A549 treated with AZD2906 at 1 μM for 4 hours (cell line): ENCODE results near the gene IDH3G. TPM values are rescaled to one million over a fixed set of nuclear protein-coding genes. Genes with fewer than 3 reads are reported as not detected.

ENCODE experiments used
- total RNA-seq: library from RNA; stranded (reverse); fragments of 200-300 nt; extraction: Qiagen RNA extraction; gene quantifications from 5 replicates; pipeline ENCODE4 v1.2.3, GENCODE V29; 2022

IDH3G gene
- 61.9 to 65.9 TPM (median 63.5 TPM) in 5 replicates for total RNA-seq

GRCh38 chrX:153794018-153794896 is at the start of gene IDH3G, which contains the start of gene SSR4:
TSS of gene IDH3G (minus strand) at chrX:153794375. CDS start at chrX:153794326, 49 bp downstream.
TSS of gene SSR4 (plus strand) at chrX:153794668. CDS start at chrX:153794688, 20 bp downstream.

GRCh38 chrX:153829799-153830639 is 35.8 kb upstream of the IDH3G start, which contains the start of gene PDZD4:
TSS of gene PDZD4 (minus strand) at chrX:153830544. CDS start at chrX:153830298, 246 bp downstream.

GRCh38 chrX:153780678-153781427 is 13.3 kb downstream of the IDH3G start, which contains the start of gene SRPK3:
TSS of gene SRPK3 (plus strand) at chrX:153781041. CDS start at chrX:153781087, 46 bp downstream.

GRCh38 chrX:153763989-153764755 is 30.0 kb downstream of the IDH3G start, which contains the start of gene PLXNB3:
TSS of gene PLXNB3 (plus strand) at chrX:153764249. CDS start at chrX:153765536, 1,287 bp downstream.

Other genes starting within 250 kb of the IDH3G start
- 40.4 to 62.7 TPM (median 61.0 TPM) in 5 replicates for gene CCNQ, start 195.2 kb downstream of the IDH3G start, total RNA-seq
- 1.3 to 1.7 TPM (median 1.5 TPM) in 5 replicates for gene DUSP9, start 147.2 kb downstream of the IDH3G start, total RNA-seq
- 0.18 to 0.34 TPM (median 0.21 TPM) in 5 replicates for gene PNCK, start 120.6 kb downstream of the IDH3G start, total RNA-seq
- 11.5 to 14.1 TPM (median 13.2 TPM) in 5 replicates for gene SLC6A8, start 106.4 kb downstream of the IDH3G start, total RNA-seq
- gene BCAP31, start 70.0 kb downstream of the IDH3G start, total RNA-seq = 372 to 463 TPM (median 375 TPM) in 5 replicates
- 2.6 to 4.2 TPM (median 3.9 TPM) in 5 replicates for gene ABCD1, start 69.5 kb downstream of the IDH3G start, total RNA-seq
- 2.4 to 4.5 TPM (median 2.8 TPM) in 5 replicates for gene PLXNB3, start 30.1 kb downstream of the IDH3G start, total RNA-seq
- gene SRPK3, start 13.3 kb downstream of the IDH3G start, total RNA-seq = 0.03 to 0.11 TPM (median 0.06 TPM) in 3 of 5 replicates, not detected in the others
- gene SSR4, start 293 bp upstream of the IDH3G start, total RNA-seq = 359 to 445 TPM (median 413 TPM) in 5 replicates
- 3.0 to 3.7 TPM (median 3.5 TPM) in 5 replicates for gene PDZD4, start 36.2 kb upstream of the IDH3G start, total RNA-seq
- gene L1CAM, start 91.8 kb upstream of the IDH3G start, total RNA-seq = 18.4 to 20.7 TPM (median 20.2 TPM) in 5 replicates
- gene AVPR2, start 110.3 kb upstream of the IDH3G start, total RNA-seq = 0.06 TPM in 1 of 5 replicates, not detected in the others
- gene ARHGAP4, start 131.9 kb upstream of the IDH3G start, total RNA-seq = 1.1 to 2.3 TPM (median 2.1 TPM) in 5 replicates
- gene NAA10, start 140.7 kb upstream of the IDH3G start, total RNA-seq = 203 to 232 TPM (median 216 TPM) in 5 replicates
- gene RENBP, start 150.3 kb upstream of the IDH3G start, total RNA-seq = 0.09 to 0.20 TPM (median 0.10 TPM) in 5 replicates
- gene HCFC1, start 177.4 kb upstream of the IDH3G start, total RNA-seq = 35.4 to 39.4 TPM (median 36.3 TPM) in 5 replicates
- 4.5 to 6.7 TPM (median 5.5 TPM) in 5 replicates for gene TMEM187, start 178.4 kb upstream of the IDH3G start, total RNA-seq
- 203 to 220 TPM (median 217 TPM) in 5 replicates for gene IRAK1, start 225.5 kb upstream of the IDH3G start, total RNA-seq